AG04449 (cell line): ENCODE results near the gene PHLDA2.

Experiments
- CTCF ChIA-PET: fragments of 350-600 bp; formaldehyde crosslinking; extraction: SDS; loops from one replicate; lab custom pipeline; 2021; ENCODE audit warnings: antibody characterized with exemption; lab: Yijun Ruan, JAX
- POLR2A ChIA-PET: fragments of 400-600, 350-600 bp; formaldehyde crosslinking; extraction: SDS; loops from one replicate; lab custom pipeline; 2020; ENCODE audit warnings: antibody characterized with exemption, inconsistent platforms; lab: Yijun Ruan, JAX
- DNase-seq: peaks from one replicate; pipeline ENCODE4 v3.0.0-alpha.2; 2010; ENCODE audit warnings: low read depth, low spot score
- H3K4me3 ChIP-seq: 2 replicates; pipeline ENCODE4 v1.5.1; 2011; ENCODE audit warnings: low read depth, mild to moderate bottlenecking, control low read depth, low read length
- CTCF ChIP-seq: IDR thresholded peaks from one replicate; pipeline ENCODE4 v1.5.1; 2011; ENCODE audit warnings: mild to moderate bottlenecking, moderate library complexity, low read length, control low read depth, inconsistent platforms; ENCODE audit not compliant: insufficient read depth; ENCODE audit errors: missing control alignments

Gene PHLDA2

DNA sequence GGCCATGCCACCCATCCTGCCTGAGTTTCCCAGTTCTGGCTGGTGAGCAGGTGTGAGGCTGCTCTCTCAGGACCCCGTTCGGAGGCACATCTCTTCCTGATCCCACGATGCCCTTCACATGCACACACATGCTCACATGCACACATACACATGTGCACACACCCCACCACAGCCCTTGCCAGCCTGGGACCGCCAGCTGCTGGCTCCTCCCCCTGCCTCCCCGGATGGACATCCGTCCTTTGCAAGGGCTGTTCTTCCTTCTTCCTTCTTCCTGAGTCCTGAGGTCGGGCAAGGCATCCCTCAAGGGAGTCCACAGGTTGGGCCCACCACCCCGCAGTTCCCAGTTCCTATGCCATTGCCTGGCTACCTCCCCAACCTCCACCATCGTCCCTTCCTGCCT lies 33.2 kb downstream of the PHLDA2 start:
- DNase-seq: no peak
- ChIA-PET POLR2A (interaction anchor here (0.7 kb wide), 1 partner anchor 33 kb away, joined by 3 read pairs; no protein-coding TSS in a partner anchor), CTCF (interaction anchor here (0.8 to 15.4 kb wide), 4 partner anchors 8 to 363 kb away, joined by 3 to 1022 read pairs (median 4); no protein-coding TSS in a partner anchor)
- no peak overlapping the region for H3K4me3 ChIP-seq
- TF ChIP-seq CTCF: no peak

DNA sequence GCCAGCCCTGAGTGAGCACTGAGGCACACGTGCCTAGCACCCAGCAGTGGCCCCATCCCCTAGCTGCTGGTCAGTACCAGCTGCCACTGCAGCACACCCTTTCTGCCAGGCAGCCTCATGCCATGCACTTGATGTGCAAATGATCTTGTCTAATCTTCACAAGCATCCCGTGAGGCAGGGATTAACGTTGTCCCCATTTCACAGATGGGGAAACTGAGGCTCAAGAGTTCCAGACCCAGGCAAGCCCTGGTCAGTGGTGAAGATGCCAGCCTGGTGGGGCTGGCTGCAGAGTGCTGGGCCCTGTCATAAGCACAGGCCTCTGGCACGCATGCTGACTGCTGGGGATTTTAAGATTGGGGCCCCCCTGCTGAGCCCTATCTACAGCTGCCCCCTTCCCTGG lies 35.3 kb downstream of the PHLDA2 start:
- CTCF ChIA-PET: interaction anchor here (3.0 to 15.4 kb wide), 2 partner anchors 361 to 474 kb away, joined by 12 to 1022 read pairs; no protein-coding TSS in a partner anchor

GRCh38 chr11:2892967-2893528 lies 36.2 kb downstream of the PHLDA2 start:
- H3K4me3 ChIP-seq: peak overlapping the region; percentile 62
- TF ChIP-seq CTCF: peak; percentile 30
- no peak for DNase-seq
- ChIA-PET POLR2A (interaction anchor here (0.7 to 1.6 kb wide), 2 partner anchors 37 to 48 kb away, joined by 3 to 14 read pairs; partner anchors contain the start of gene PHLDA2), CTCF (interaction anchor here (0.7 to 15.4 kb wide), 14 partner anchors 8 to 588 kb away, joined by 3 to 1022 read pairs (median 5); a partner anchor contains a TSS)

More for the DNA sequence above, 35.3 kb downstream of the PHLDA2 start:
- POLR2A ChIA-PET: no interaction called here
- no peak for TF ChIP-seq CTCF
- H3K4me3 ChIP-seq: no peak overlapping the region
- no peak for DNase-seq

DNA sequence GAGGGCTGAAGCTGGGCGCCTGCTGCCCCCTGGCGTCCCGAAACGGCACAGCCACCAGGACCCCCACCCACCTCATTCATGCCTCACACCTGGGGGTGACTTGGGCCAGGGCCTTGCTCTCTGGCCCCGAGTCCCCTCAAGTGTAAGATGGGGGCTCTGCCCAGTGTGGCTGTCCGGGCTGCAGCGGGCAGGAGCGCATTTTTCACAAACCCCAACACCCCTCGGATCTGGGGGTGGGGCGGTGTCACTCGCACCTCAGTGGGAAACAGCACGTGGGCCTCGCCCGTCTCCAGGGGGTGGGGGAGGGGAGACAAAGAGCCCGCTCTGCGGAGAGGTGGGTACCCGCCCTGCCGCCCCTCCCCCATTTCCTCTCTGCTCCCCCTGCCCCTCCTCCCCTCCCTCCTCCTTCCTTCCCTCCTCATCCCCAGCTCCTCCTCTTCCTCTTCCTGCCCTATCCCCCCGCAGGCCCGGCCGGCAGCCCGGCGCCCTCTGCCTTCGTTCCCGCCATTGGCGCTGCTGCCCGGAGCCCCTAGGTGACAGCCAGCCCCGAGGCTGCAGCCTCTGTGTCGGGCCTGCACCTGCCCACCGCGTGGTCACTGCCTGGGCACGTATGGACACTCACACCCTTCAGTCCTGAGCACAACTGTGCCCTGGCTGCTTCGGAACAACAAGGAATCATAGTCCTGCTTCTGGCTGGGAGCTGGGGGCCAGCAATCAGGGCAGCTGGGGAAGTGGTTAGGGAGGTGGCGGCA lies 36.8 kb downstream of the PHLDA2 start:
- no peak for DNase-seq
- H3K4me3 ChIP-seq: peak overlapping the region; percentile 62
- peak; percentile 96 for TF ChIP-seq CTCF
- ChIA-PET CTCF (interaction anchor here (0.7 to 15.4 kb wide), 20 partner anchors 8 to 728 kb away, joined by 3 to 1022 read pairs (median 4); a partner anchor contains a TSS), POLR2A (interaction anchor here (0.6 to 1.6 kb wide), 3 partner anchors 37 to 63 kb away, joined by 3 to 14 read pairs (median 3); partner anchors contain the start of gene PHLDA2)

- DNase-seq: no peak
- ChIA-PET POLR2A (interaction anchor here (0.5 to 1.6 kb wide), 4 partner anchors 38 to 126 kb away, joined by 3 to 14 read pairs (median 3); partner anchors contain the start of gene PHLDA2), CTCF (interaction anchor here (0.7 to 15.4 kb wide), 22 partner anchors 8 to 727 kb away, joined by 3 to 1022 read pairs (median 3); a partner anchor contains a TSS)
- TF ChIP-seq CTCF: no peak
- no peak overlapping the region; the same call in 1 of the 2 replicates for H3K4me3 ChIP-seq
These were observed 37.6 kb downstream of the PHLDA2 start for GRCh38 chr11:2891326-2892214.
